Muscle layer of duodenum (tissue), 2 donors: ENCODE data around the gene SAMD13.

Experiments used
- H3K27ac ChIP-seq: one replicate; pipeline ENCODE4 v1.7.0; 2013; ENCODE audit warnings: mild to moderate bottlenecking, low read length
- H3K27me3 ChIP-seq: one replicate; pipeline ENCODE4 v1.7.0; 2013; ENCODE audit warnings: low read depth, mild to moderate bottlenecking, control low read depth, low read length
- H3K36me3 ChIP-seq, 2 donors: one replicate each; pipeline ENCODE4 v1.7.0; 2013; ENCODE audit warnings: low read length in 2 of 2, control low read depth in 1 of 2, mild to moderate bottlenecking in 1 of 2; ENCODE audit not compliant: insufficient read depth in 2 of 2, control insufficient read depth in 1 of 2
- H3K4me1 ChIP-seq, 2 donors: one replicate each; pipeline ENCODE4 v1.7.0; 2013; ENCODE audit warnings: low read length in 2 of 2, mild to moderate bottlenecking in 2 of 2, control low read depth in 1 of 2, moderate library complexity in 1 of 2; ENCODE audit not compliant: insufficient read depth in 2 of 2, control insufficient read depth in 1 of 2
- H3K4me3 ChIP-seq, 2 donors: one replicate each; pipeline ENCODE4 v1.7.0; 2013; ENCODE audit warnings: low read length in 2 of 2, low read depth in 1 of 2, mild to moderate bottlenecking in 1 of 2
- H3K9me3 ChIP-seq, 2 donors: one replicate each; pipeline ENCODE4 v1.7.0; 2013; ENCODE audit warnings: low read length in 2 of 2, control low read depth in 1 of 2, mild to moderate bottlenecking in 1 of 2; ENCODE audit not compliant: control insufficient read depth in 1 of 2
- donor health status: healthy.

The SAMD13 gene

GRCh38 chr1:84376000-84376910, 74.7 kb downstream of the SAMD13 start:
- Histone ChIP-seq H3K4me1 (no peaks in the 10 kb centered on the region), H3K27ac (no peak overlapping the region), H3K4me3 (no peak overlapping the region), H3K36me3 (no peaks in the 10 kb centered on the region), H3K27me3 (no peaks in the 10 kb centered on the region), H3K9me3 (no peaks in the 10 kb centered on the region)

- Histone ChIP-seq H3K27me3 (no peaks in the 10 kb centered on the region), H3K27ac (no peak overlapping the region), H3K4me3 (no peak overlapping the region), H3K36me3 (no peaks in the 10 kb centered on the region), H3K9me3 (no peaks in the 10 kb centered on the region), H3K4me1 (no peaks in the 10 kb centered on the region)
Measured at GRCh38 chr1:84377480-84378095, 76.1 kb downstream of the SAMD13 start.

- no peaks in the 10 kb centered on the region for H3K4me1 ChIP-seq
- H3K36me3 ChIP-seq = no peaks in the 10 kb centered on the region
- H3K27ac ChIP-seq = no peak overlapping the region
Measured at GRCh38 chr1:84379138-84379916, 77.8 kb downstream of the SAMD13 start.

GRCh38 chr1:84379917-84380180, 78.3 kb downstream of the SAMD13 start:
- H3K4me3 ChIP-seq = no peak overlapping the region
- H3K4me1 ChIP-seq = no peaks in the 10 kb centered on the region

More at GRCh38 chr1:84379138-84379916, 77.8 kb downstream of the SAMD13 start:
- H3K27me3 ChIP-seq = no peaks in the 10 kb centered on the region
- H3K4me3 ChIP-seq = no peak overlapping the region
- H3K9me3 ChIP-seq = no peaks in the 10 kb centered on the region

GRCh38 chr1:84382127-84382526, 80.6 kb downstream of the SAMD13 start:
- no peaks in the 10 kb centered on the region for H3K9me3 ChIP-seq
- no peak overlapping the region for H3K27ac ChIP-seq
- no peaks in the 10 kb centered on the region for H3K36me3 ChIP-seq
- H3K4me1 ChIP-seq = no peaks in the 10 kb centered on the region
- H3K27me3 ChIP-seq = no peaks in the 10 kb centered on the region
- no peak overlapping the region for H3K4me3 ChIP-seq

More at GRCh38 chr1:84379917-84380180, 78.3 kb downstream of the SAMD13 start:
- Histone ChIP-seq H3K36me3 (no peaks in the 10 kb centered on the region), H3K9me3 (no peaks in the 10 kb centered on the region), H3K27ac (no peak overlapping the region), H3K27me3 (no peaks in the 10 kb centered on the region)

- no peaks in the 10 kb centered on the region for H3K9me3 ChIP-seq
- no peak overlapping the region for H3K4me3 ChIP-seq
- H3K27me3 ChIP-seq = no peaks in the 10 kb centered on the region
- H3K4me1 ChIP-seq = no peaks in the 10 kb centered on the region
- no peak overlapping the region for H3K27ac ChIP-seq
- no peaks in the 10 kb centered on the region for H3K36me3 ChIP-seq
Measured at GRCh38 chr1:84385347-84385746, 83.8 kb downstream of the SAMD13 start.

- no peak overlapping the region for H3K4me3 ChIP-seq
- no peaks in the 10 kb centered on the region for H3K36me3 ChIP-seq
- H3K4me1 ChIP-seq = no peaks in the 10 kb centered on the region
- no peaks in the 10 kb centered on the region for H3K27me3 ChIP-seq
- no peaks in the 10 kb centered on the region for H3K9me3 ChIP-seq
- no peak overlapping the region for H3K27ac ChIP-seq
Measured at GRCh38 chr1:84386716-84387479, 85.4 kb downstream of the SAMD13 start.

- Histone ChIP-seq H3K4me3 (no peak overlapping the region), H3K27ac (no peak overlapping the region), H3K36me3 (no peaks in the 10 kb centered on the region), H3K9me3 (no peaks in the 10 kb centered on the region), H3K4me1 (no peaks in the 10 kb centered on the region), H3K27me3 (no peaks in the 10 kb centered on the region)
Measured at GRCh38 chr1:84387480-84388163, 86.1 kb downstream of the SAMD13 start.

- Histone ChIP-seq H3K9me3 (no peaks in the 10 kb centered on the region), H3K4me3 (no peak overlapping the region), H3K36me3 (no peaks in the 10 kb centered on the region), H3K4me1 (no peaks in the 10 kb centered on the region), H3K27ac (no peak overlapping the region), H3K27me3 (no peaks in the 10 kb centered on the region)
Measured at GRCh38 chr1:84390226-84390625, 88.7 kb downstream of the SAMD13 start.

- no peaks in the 10 kb centered on the region for H3K27me3 ChIP-seq
- no peaks in the 10 kb centered on the region for H3K4me1 ChIP-seq
- no peaks in the 10 kb centered on the region for H3K9me3 ChIP-seq
- no peak within 1 kb of the TSS for H3K4me3 ChIP-seq
- H3K27ac ChIP-seq = no peak within 1 kb of the TSS
- no peaks in the 10 kb centered on the region for H3K36me3 ChIP-seq
Measured at GRCh38 chr1:84398175-84399155, 97.0 kb downstream of the SAMD13 start, which contains the start of gene DNASE2B. DNASE2B (plus strand) TSS chr1:84398484; CDS start chr1:84398565, 81 bp downstream.
